Gastroesophageal sphincter (tissue), 3 donors: Measurements from ENCODE around the gene CHST8.

Experiments
- CTCF ChIP-seq, 4 experiments: fragments of 200-600 bp in 2 of 4; fragments of 450-650 bp in 2 of 4; sonication (generic) in 1 of 4; IDR thresholded peaks; one replicate each; pipeline ENCODE4 v1.5.1; 2017 to 2019; ENCODE audit warnings: antibody characterized with exemption in 4 of 4, mild to moderate bottlenecking in 2 of 4, moderate library complexity in 2 of 4
- POLR2A ChIP-seq, 2 donors: fragments of 450-650 bp; IDR thresholded peaks; one replicate each; pipeline ENCODE4 v1.6.1; 2017; ENCODE audit warnings: antibody characterized with exemption in 2 of 2, mild to moderate bottlenecking in 2 of 2, moderate library complexity in 1 of 2

- no peak for TF ChIP-seq POLR2A (IDR thresholded peaks at IDR 0.05)
- no peak for TF ChIP-seq CTCF (IDR thresholded peaks at IDR 0.05)
Measured at GRCh38 chr19:33749016-33749415, 127.3 kb downstream of the CHST8 start.
